Measurements from ENCODE around the gene NDEL1. TPM values are rescaled to one million over a fixed set of nuclear protein-coding genes. Genes with fewer than 3 reads are reported as not detected.

Gene NDEL1
- total RNA-seq, 4 donors from 2014 or later = 172 to 237 (median 230) TPM

- Histone ChIP-seq H3K27ac (no peak overlapping the region), H3K27me3 (no peaks in the 10 kb centered on the region), H3K36me3 (peaks cover 70% of the 10 kb centered on the region), H3K4me1 (peaks cover 12% of the 10 kb centered on the region), H3K4me3 (no peak overlapping the region), H3K9me3 (no peaks in the 10 kb centered on the region)
- DNase-seq (ENCODE audit: low spot score in 2 of 2) = no peak
- 90% methylated on average over 8 of the region's 8 CpGs for WGBS
- TF ChIP-seq POLR2AphosphoS5 (IDR thresholded peaks at IDR 0.05) (no peak), POLR2A (IDR thresholded peaks at IDR 0.05) (no peak), EP300 (IDR thresholded peaks at IDR 0.05) (no peak), CTCF (IDR thresholded peaks at IDR 0.05) (no peak)
Measured at GRCh38 chr17:8472663-8473062, 37.0 kb downstream of the NDEL1 start.

- H3K4me3 ChIP-seq = no peak overlapping the region
- 88% methylated on average over 13 of the region's 13 CpGs for WGBS
- no peak overlapping the region for H3K27ac ChIP-seq
- H3K9me3 ChIP-seq = no peaks in the 10 kb centered on the region
- no peak for TF ChIP-seq POLR2AphosphoS5 (IDR thresholded peaks at IDR 0.05)
- no peak for TF ChIP-seq CTCF (IDR thresholded peaks at IDR 0.05)
- TF ChIP-seq EP300 (IDR thresholded peaks at IDR 0.05) = no peak
- no peak for TF ChIP-seq POLR2A (IDR thresholded peaks at IDR 0.05)
- H3K27me3 ChIP-seq = no peaks in the 10 kb centered on the region
- DNase-seq (ENCODE audit: low spot score in 2 of 2) = no peak
- H3K4me1 ChIP-seq = peaks cover 12% of the 10 kb centered on the region
- H3K36me3 ChIP-seq = peaks cover 71% of the 10 kb centered on the region
Measured at GRCh38 chr17:8473451-8474192, 37.9 kb downstream of the NDEL1 start.

- Histone ChIP-seq H3K36me3 (peaks cover 69% of the 10 kb centered on the region), H3K4me3 (no peak overlapping the region), H3K27ac (no peak overlapping the region), H3K4me1 (peaks cover 18% of the 10 kb centered on the region), H3K9me3 (no peaks in the 10 kb centered on the region), H3K27me3 (no peaks in the 10 kb centered on the region)
- no peak for DNase-seq (ENCODE audit: low spot score in 2 of 2)
- TF ChIP-seq POLR2AphosphoS5 (IDR thresholded peaks at IDR 0.05) = no peak
- no peak for TF ChIP-seq POLR2A (IDR thresholded peaks at IDR 0.05)
- no peak for TF ChIP-seq CTCF (IDR thresholded peaks at IDR 0.05)
- TF ChIP-seq EP300 (IDR thresholded peaks at IDR 0.05) = no peak
- 79% methylated on average over 12 of the region's 15 CpGs for WGBS
Measured at GRCh38 chr17:8474826-8475225, 39.1 kb downstream of the NDEL1 start.

GRCh38 chr17:8475227-8475626 lies 39.5 kb downstream of the NDEL1 start:
- 95% methylated on average over 9 of the region's 9 CpGs for WGBS
- Histone ChIP-seq H3K27me3 (no peaks in the 10 kb centered on the region), H3K36me3 (peaks cover 69% of the 10 kb centered on the region), H3K27ac (no peak overlapping the region), H3K4me1 (peaks cover 20% of the 10 kb centered on the region), H3K9me3 (no peaks in the 10 kb centered on the region), H3K4me3 (no peak overlapping the region)
- DNase-seq (ENCODE audit: low spot score in 2 of 2) = no peak
- TF ChIP-seq CTCF (IDR thresholded peaks at IDR 0.05) = no peak
- no peak for TF ChIP-seq POLR2AphosphoS5 (IDR thresholded peaks at IDR 0.05)
- TF ChIP-seq POLR2A (IDR thresholded peaks at IDR 0.05) = no peak
- TF ChIP-seq EP300 (IDR thresholded peaks at IDR 0.05) = no peak

GRCh38 chr17:8475781-8476180 lies 40.1 kb downstream of the NDEL1 start:
- H3K4me1 ChIP-seq = peaks cover 19% of the 10 kb centered on the region
- H3K9me3 ChIP-seq = no peaks in the 10 kb centered on the region
- H3K36me3 ChIP-seq = peaks cover 69% of the 10 kb centered on the region
- no peaks in the 10 kb centered on the region for H3K27me3 ChIP-seq
- 81% methylated on average over 16 of the region's 16 CpGs for WGBS
- TF ChIP-seq POLR2AphosphoS5 (IDR thresholded peaks at IDR 0.05) (no peak), EP300 (IDR thresholded peaks at IDR 0.05) (no peak), POLR2A (IDR thresholded peaks at IDR 0.05) (no peak), CTCF (IDR thresholded peaks at IDR 0.05) (no peak)
- H3K27ac ChIP-seq = no peak overlapping the region
- no peak for DNase-seq (ENCODE audit: low spot score in 2 of 2)
- H3K4me3 ChIP-seq = no peak overlapping the region

All from suprapubic skin (tissue), 4 donors.